GM12873 (cell line): ENCODE results near the gene PRDM15.

Experiments used
- TF ChIP-seq, protein P1 (sequence below): IDR thresholded peaks from 2 replicates; pipeline ENCODE4 v1.5.1; 2012; ENCODE audit warnings: low read depth, mild to moderate bottlenecking, moderate library complexity, low read length, control low read depth; ENCODE audit not compliant: insufficient read depth; ENCODE audit errors: missing control alignments

Gene PRDM15

DNA sequence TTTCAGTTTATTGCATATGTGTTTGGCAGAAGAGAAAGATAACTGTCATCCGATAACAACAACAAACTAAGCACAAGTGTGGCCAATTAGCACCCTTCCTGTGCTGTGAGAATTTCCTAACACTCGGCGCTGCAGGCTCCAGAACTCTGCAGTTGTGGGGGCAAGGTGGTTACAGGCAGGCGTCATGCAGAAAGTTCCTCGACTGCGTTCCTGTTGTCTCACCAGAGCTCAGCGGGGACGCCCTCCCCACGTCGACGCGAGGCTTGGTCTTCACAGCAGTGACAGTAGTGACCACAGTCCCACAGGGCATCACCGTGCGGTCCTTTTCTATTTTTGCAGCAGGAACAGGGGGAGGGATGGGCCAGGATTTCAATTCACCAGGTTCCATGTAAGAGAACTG, 27.6 kb upstream of the PRDM15 start:
- TF ChIP-seq, protein P1, sequence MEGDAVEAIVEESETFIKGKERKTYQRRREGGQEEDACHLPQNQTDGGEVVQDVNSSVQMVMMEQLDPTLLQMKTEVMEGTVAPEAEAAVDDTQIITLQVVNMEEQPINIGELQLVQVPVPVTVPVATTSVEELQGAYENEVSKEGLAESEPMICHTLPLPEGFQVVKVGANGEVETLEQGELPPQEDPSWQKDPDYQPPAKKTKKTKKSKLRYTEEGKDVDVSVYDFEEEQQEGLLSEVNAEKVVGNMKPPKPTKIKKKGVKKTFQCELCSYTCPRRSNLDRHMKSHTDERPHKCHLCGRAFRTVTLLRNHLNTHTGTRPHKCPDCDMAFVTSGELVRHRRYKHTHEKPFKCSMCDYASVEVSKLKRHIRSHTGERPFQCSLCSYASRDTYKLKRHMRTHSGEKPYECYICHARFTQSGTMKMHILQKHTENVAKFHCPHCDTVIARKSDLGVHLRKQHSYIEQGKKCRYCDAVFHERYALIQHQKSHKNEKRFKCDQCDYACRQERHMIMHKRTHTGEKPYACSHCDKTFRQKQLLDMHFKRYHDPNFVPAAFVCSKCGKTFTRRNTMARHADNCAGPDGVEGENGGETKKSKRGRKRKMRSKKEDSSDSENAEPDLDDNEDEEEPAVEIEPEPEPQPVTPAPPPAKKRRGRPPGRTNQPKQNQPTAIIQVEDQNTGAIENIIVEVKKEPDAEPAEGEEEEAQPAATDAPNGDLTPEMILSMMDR, result no peak

DNA sequence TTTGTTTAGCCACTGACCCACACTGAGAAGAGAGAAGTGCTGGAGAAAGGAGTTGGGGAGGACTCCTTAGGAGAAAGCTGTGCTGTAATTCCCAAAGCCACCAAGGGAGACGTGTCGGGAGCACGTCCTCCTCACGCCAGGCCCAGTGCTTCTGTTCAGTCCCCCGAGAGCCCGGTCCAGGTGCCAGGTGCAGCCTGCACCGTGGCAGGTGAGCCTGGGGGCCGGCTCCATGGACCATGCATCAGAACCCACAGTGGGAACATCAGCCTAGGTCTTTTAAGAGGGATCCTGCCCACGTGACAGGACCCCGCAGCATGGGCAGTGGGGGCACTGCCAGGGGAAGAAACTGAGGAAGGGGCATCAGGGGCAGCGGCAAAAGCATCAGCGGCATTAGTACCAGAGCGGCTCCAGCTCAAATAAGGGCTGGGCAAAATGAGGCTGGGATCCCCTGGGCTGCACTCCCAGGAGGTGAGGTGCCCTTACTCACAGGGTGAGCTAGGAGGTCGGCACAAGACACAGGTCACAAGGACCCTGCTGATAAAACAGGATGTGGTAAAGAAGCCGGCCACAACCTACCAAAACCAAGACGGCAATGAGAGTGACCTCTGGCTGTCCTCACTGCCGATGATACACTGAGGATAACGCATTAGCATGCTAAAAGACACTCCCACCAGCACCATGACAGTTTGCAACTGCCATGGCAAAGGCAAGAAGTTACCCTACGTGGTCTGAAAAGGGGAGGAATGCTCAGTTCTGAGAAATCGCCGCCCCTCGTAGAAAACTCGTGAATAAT, 24.6 kb upstream of the PRDM15 start:
- TF ChIP-seq, protein P1, result no peak

DNA sequence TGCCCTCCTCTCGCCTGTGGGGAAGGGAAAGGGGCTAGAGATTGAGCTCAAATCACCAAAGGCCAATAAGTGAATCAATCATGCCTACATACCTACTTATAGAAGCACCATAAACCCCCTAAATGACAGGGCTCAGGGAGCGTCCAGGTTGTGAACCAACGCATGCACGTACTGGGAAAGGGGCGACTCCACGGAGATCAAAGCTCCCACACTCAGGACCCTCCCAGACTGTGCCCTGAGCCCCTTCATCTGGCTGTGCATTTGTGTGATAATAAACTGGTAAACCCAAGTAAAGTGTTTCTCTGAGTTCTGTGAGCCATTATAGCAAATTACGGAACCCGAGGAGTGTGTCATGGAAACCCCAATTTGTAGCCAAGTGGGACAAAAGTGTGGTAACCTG, 23.8 kb upstream of the PRDM15 start:
- TF ChIP-seq, protein P1, result no peak

DNA sequence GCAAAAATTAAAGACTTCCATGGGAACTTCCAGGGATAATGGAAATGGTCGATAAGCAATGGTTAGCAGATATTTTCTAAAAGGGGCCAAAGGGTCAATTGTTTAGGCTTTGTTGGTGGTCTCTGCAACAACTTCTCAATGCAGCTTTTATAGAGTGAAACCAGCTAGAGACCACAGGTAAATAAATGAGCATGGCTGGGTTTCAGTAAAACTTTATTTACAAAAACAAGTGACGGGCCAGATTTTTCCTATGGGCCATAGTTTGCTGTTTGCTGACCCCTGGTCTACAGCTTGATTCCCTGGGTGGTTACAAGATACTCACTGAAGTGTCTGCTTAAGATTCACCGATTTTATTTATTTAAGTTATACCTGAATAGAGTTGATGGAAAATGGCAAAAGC, 22.6 kb upstream of the PRDM15 start:
- TF ChIP-seq, protein P1, result no peak

DNA sequence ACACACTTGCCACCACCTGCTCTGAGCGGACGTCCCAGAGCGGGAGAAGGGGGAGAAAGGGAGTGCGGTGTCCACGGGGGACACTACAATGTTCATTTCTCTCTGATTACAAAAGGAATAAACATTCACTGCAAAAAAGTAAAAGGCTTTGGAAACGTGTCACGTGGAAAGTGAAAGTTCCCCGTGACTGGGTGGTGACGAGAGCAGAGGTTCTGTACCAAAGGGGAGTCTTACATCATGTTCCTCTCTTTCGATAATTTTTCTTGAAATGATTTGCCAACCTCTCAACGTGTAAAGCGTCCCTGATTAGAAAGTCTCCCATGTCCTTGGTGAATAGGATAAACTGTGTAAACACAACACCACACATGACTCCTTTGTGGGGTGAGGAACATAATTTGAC, 22.0 kb upstream of the PRDM15 start:
- TF ChIP-seq, protein P1, result no peak

DNA sequence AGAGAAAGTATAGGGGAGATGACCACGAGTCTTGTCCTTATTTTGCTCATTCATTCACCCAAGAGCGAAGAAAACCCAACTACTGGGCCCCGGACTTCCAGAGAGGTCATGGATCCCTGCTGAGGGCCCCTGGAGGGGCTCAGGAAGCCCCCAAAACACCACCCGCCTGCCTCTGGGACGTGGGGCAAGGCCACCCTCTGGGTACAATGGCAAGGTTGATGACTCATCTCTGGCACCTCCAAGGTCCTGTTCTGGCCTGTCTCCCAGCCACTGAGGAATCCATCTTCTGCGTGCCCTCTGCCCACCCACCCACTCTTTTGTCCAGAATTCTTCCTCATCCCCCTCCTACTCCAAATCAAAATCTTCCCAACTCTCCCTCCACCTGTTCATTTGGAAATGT, 21.3 kb upstream of the PRDM15 start:
- TF ChIP-seq, protein P1, result no peak

DNA sequence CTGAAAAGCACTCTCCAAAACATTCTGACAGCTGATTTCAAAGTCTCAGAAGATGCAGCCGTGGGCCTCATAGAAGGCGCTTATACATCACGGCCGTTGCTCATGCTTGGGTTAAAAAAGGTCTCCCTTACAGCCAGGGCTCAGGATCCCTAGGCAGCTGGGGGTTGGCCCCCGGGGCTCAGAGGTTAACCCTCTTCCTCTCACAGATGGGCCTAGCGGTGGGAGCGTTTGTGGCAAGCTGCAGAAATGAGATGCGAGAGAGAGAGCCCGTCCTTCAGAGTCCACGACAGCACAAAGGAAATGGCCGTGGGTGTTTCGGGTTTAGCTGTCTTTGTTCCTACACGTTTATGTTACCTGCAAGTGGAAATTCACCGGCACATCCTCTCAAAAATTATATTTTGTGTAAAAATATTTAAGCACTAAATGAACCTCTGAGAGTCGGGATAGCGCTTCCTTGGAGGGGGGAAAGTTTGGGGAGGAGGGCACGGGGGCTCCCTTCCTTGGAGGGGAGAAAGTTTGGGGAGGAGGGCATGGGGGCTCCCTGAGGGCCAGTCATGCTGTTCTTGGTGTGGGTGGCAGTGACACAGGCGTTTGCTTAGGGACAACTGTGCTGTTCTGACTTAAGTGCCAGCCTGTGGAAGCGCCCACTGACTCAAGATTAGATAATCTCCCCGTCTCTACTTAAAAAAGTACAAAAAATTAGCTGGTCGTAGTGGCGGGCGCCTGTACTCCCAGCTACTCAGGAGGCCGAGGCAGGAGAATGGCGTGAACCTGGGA, 20.5 kb upstream of the PRDM15 start:
- TF ChIP-seq, protein P1, result no peak
